Measurements from ENCODE around the gene ARMC2. TPM values are rescaled to one million over a fixed set of nuclear protein-coding genes. Genes with fewer than 3 reads are reported as not detected.
A peak's percentile ranks its signal among the peaks of the same experiment; 100 is the strongest.

The ARMC2 gene
- polyA plus RNA-seq, 1 of the 3 experiments (the other 2 are of a cell fraction), result 2.4 TPM

DNA sequence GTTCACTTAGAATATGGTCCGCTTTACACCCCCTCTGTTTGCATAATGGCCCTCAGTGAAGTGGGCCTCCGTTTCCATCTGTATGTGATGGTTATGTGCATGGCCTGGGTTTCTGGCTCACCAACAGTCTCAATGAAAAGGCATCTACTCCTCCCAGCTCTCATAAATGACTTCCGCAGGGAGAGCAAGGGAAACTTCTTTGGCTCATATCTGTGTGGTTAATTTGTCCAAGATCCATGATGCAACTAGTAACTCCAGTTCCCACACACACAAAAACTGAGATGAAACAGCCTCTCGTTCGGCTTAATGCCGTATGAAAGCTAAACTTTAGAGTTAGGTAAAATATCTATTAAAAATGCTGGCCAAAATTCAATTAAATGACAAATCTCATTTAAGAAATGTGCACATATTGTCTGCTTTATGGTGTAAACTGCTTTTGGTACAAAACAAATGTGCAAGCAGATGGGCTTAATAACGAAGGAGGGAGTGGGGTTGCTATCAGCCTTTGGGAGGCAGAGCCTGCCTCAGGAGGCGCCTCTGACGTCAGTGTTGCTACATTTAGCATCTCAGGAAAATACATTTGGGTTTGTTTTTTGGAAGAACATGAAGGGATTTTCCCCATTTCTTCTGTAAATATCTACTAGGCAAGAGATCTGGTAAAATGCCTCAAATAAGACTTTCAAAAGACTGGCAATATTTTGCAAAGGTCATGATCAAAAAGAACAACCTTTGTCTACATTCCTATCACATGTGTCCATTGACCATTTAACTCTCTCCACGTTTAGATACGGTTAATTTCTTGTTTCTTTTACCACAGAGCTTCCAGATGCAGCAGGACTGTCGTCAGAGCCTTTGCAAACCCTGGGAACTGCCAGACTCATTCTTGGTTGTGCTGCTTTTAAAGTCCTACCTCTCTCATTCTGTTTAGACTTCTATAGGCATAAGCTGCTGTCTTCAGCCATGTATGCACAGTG, 96.8 kb downstream of the ARMC2 start:
- no peaks in the 10 kb centered on the region for H3F3A ChIP-seq (replicated peaks; ENCODE audit: insufficient read depth)
- H3K9ac ChIP-seq, result no peak overlapping the region
- TF ChIP-seq MXI1 (IDR thresholded peaks at IDR 0.05; ENCODE audit: low read depth, low read length) (no peak), TCF12 (IDR thresholded peaks at IDR 0.05) (no peak), IRF3 (IDR thresholded peaks at IDR 0.05; ENCODE audit: low read depth, low read length) (no peak)
- TF ChIP-seq, protein P1, sequence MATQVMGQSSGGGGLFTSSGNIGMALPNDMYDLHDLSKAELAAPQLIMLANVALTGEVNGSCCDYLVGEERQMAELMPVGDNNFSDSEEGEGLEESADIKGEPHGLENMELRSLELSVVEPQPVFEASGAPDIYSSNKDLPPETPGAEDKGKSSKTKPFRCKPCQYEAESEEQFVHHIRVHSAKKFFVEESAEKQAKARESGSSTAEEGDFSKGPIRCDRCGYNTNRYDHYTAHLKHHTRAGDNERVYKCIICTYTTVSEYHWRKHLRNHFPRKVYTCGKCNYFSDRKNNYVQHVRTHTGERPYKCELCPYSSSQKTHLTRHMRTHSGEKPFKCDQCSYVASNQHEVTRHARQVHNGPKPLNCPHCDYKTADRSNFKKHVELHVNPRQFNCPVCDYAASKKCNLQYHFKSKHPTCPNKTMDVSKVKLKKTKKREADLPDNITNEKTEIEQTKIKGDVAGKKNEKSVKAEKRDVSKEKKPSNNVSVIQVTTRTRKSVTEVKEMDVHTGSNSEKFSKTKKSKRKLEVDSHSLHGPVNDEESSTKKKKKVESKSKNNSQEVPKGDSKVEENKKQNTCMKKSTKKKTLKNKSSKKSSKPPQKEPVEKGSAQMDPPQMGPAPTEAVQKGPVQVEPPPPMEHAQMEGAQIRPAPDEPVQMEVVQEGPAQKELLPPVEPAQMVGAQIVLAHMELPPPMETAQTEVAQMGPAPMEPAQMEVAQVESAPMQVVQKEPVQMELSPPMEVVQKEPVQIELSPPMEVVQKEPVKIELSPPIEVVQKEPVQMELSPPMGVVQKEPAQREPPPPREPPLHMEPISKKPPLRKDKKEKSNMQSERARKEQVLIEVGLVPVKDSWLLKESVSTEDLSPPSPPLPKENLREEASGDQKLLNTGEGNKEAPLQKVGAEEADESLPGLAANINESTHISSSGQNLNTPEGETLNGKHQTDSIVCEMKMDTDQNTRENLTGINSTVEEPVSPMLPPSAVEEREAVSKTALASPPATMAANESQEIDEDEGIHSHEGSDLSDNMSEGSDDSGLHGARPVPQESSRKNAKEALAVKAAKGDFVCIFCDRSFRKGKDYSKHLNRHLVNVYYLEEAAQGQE (IDR thresholded peaks at IDR 0.05; ENCODE audit: low read depth, low read length), result no peak
- WGBS (ENCODE audit: low lambda C conversion rate), result 76% methylated on average over 12 of the region's 12 CpGs
- no peaks in the 10 kb centered on the region for H3K9me2 ChIP-seq
- no peaks in the 10 kb centered on the region for H3K27me3 ChIP-seq (ENCODE audit: insufficient read depth)
- ChIA-PET CTCF (interaction anchor here (0.8 to 1.9 kb wide), 6 partner anchors 8 to 402 kb away, joined by 3 to 9 read pairs (median 4); no protein-coding TSS in a partner anchor), POLR2A (no interaction called here)
- no peak for DNase-seq
- H3K36me3 ChIP-seq (replicated peaks in 1 of 2; ENCODE audit: control insufficient read depth in 1 of 2, insufficient read depth in 2 of 2, low read length in 1 of 2), result no peaks in the 10 kb centered on the region
- H3K4me1 ChIP-seq (ENCODE audit: control insufficient read depth in 1 of 2, insufficient read depth in 2 of 2, low read depth in 1 of 2, low read length in 1 of 2), result peaks cover 5 to 55% of the 10 kb centered on the region in 2 experiments; a peak in 3 of 4 replicates
- peak overlapping the region in 1 of 2 experiments; percentile 100; a peak in 2 of 4 replicates for H3K27ac ChIP-seq (ENCODE audit: low read depth in 2 of 2, low read length in 1 of 2)
- no peaks in the 10 kb centered on the region for H3K79me2 ChIP-seq (ENCODE audit: insufficient read depth)
- no peak overlapping the region for H3K4me3 ChIP-seq (ENCODE audit: low read depth in 2 of 2, low read length in 1 of 2)
- no peaks in the 10 kb centered on the region for H3K9me3 ChIP-seq
- H2AFZ ChIP-seq (ENCODE audit: low read depth), result no peak overlapping the region
- H3K4me2 ChIP-seq, result no peak overlapping the region
- no peaks in the 10 kb centered on the region for H4K20me1 ChIP-seq (ENCODE audit: insufficient read depth)

DNA sequence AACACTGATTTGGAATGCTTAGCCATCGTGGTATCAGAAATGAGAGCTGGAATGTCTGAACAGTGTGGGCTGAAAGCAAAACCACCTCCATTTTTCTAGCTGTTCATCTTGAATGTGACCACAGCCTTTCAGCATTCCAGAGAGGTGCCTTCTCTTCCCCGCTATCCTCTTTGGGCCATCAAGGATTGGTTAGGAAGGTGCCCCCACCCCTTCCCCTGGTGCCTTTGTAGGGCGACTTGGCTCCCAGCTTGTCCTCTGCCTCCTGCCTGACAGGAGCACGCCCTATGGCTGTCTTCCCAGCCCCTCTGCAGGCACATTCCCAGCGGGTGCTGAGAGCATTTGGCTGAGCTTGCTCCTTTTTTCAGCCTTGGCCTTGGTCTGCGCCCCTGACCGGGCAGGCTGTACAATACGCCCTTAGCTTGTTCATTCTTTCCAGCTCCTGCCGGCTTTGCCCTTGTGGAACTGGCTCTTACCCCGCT, 97.5 kb downstream of the ARMC2 start:
- H3K4me1 ChIP-seq (ENCODE audit: control insufficient read depth in 1 of 2, insufficient read depth in 2 of 2, low read depth in 1 of 2, low read length in 1 of 2), result peaks cover 5 to 55% of the 10 kb centered on the region in 2 experiments; a peak in 3 of 4 replicates
- no peaks in the 10 kb centered on the region for H3K9me2 ChIP-seq
- H4K20me1 ChIP-seq (ENCODE audit: insufficient read depth), result no peaks in the 10 kb centered on the region
- no peak for DNase-seq
- no peak overlapping the region for H3K4me2 ChIP-seq
- no peak overlapping the region for H2AFZ ChIP-seq (ENCODE audit: low read depth)
- TF ChIP-seq, protein P2, sequence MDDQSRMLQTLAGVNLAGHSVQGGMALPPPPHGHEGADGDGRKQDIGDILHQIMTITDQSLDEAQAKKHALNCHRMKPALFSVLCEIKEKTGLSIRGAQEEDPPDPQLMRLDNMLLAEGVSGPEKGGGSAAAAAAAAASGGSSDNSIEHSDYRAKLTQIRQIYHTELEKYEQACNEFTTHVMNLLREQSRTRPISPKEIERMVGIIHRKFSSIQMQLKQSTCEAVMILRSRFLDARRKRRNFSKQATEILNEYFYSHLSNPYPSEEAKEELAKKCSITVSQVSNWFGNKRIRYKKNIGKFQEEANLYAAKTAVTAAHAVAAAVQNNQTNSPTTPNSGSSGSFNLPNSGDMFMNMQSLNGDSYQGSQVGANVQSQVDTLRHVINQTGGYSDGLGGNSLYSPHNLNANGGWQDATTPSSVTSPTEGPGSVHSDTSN (IDR thresholded peaks at IDR 0.05), result no peak
- TF ChIP-seq RFX5 (IDR thresholded peaks at IDR 0.05; ENCODE audit: low read length) (no peak), JUND (IDR thresholded peaks at IDR 0.05) (no peak), GABPA (IDR thresholded peaks at IDR 0.05; ENCODE audit: low read depth) (no peak), MXI1 (IDR thresholded peaks at IDR 0.05; ENCODE audit: low read depth, low read length) (no peak), SIN3A (IDR thresholded peaks at IDR 0.05; ENCODE audit: borderline replicate concordance, low read depth, low read length) (no peak), GATA2 (CRISPR knock-in tag; IDR thresholded peaks at IDR 0.05) (no peak), IRF3 (IDR thresholded peaks at IDR 0.05; ENCODE audit: low read depth, low read length) (no peak), RXRA (IDR thresholded peaks at IDR 0.05; ENCODE audit: borderline replicate concordance, low read depth) (no peak)
- TF ChIP-seq, protein P3, sequence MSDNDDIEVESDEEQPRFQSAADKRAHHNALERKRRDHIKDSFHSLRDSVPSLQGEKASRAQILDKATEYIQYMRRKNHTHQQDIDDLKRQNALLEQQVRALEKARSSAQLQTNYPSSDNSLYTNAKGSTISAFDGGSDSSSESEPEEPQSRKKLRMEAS (IDR thresholded peaks at IDR 0.05; ENCODE audit: low read depth), result no peak
- H3K27me3 ChIP-seq (ENCODE audit: insufficient read depth), result no peaks in the 10 kb centered on the region
- no peaks in the 10 kb centered on the region for H3K9me3 ChIP-seq
- H3K79me2 ChIP-seq (ENCODE audit: insufficient read depth), result no peaks in the 10 kb centered on the region
- H3F3A ChIP-seq (replicated peaks; ENCODE audit: insufficient read depth), result no peaks in the 10 kb centered on the region
- no peak overlapping the region for H3K4me3 ChIP-seq (ENCODE audit: low read depth in 2 of 2, low read length in 1 of 2)
- H3K36me3 ChIP-seq (replicated peaks in 1 of 2; ENCODE audit: control insufficient read depth in 1 of 2, insufficient read depth in 2 of 2, low read length in 1 of 2), result no peaks in the 10 kb centered on the region
- POLR2A ChIA-PET, result no interaction called here
- no peak overlapping the region for H3K9ac ChIP-seq
- CTCF ChIA-PET, result interaction anchor here (1.0 to 2.4 kb wide), 4 partner anchors 11 to 403 kb away, joined by 3 to 9 read pairs (median 4); no protein-coding TSS in a partner anchor
- H3K27ac ChIP-seq (ENCODE audit: low read depth in 2 of 2, low read length in 1 of 2), result peak overlapping the region in 1 of 2 experiments; percentile 100; a peak in 2 of 4 replicates
- 89% methylated on average over 8 of the region's 10 CpGs for WGBS (ENCODE audit: low lambda C conversion rate)
